Measurements from ENCODE around the gene GYPC. TPM values are rescaled to one million over a fixed set of nuclear protein-coding genes. Genes with fewer than 3 reads are reported as not detected.

Gene GYPC
- total and polyA plus RNA-seq, 2 of the 4 experiments (the other 2 are of a cell fraction): 53.4 to 96.3 TPM

DNA sequence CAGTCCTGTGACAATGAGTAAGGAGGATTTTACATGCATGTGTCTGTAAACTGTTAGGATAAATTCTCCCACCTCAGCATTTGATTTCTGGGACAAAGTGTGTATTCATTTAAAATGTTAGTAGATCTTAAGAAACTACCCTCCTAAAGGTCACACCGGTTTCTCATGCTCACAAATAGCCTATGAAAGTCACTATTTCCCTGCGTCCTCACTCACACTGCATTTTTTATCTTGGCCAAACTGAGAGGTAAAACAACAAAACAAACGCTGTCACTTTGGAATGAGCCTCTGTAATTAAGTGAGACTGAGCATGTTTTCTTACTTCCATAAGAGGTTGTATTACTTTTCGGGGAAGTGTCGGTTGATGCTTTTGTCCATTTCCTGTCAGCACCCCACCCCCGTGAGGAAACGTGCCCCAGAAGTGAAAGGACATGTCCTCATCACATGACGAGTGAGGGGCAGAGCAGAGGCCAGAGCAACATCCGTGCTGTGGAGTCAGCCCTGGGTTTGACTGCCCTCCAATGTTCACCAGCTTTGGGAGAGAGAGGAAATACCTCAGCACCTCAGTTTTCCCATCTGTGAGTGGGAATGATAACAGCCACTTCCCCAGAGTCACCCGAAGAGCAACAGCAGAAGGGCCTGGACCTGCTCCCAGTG lies 3.1 kb downstream of the GYPC start:
- H3K9ac ChIP-seq (ENCODE audit: low read depth, low read length): no peak overlapping the region; the same call in 1 of the 2 replicates

More for the DNA sequence above, 3.1 kb downstream of the GYPC start:
- POLR2A ChIA-PET (ENCODE audit: unreplicated experiment): no interaction called here
- BruUV-seq (replicated peaks): no TSS peak
- Histone ChIP-seq H3K4me2 (ENCODE audit: low read depth, low read length) (peak overlapping the region; percentile 24), H2BK5ac (ENCODE audit: low read depth, low read length, poor library complexity, severe bottlenecking) (peak overlapping the region; percentile 71), H3K18ac (ENCODE audit: low read depth, low read length) (peak overlapping the region; percentile 22), H2BK120ac (ENCODE audit: low read depth, low read length) (peak overlapping the region; percentile 82; the same call in 1 of the 2 replicates), H4K20me1 (ENCODE audit: insufficient read depth, low read length) (peaks cover 28% of the 10 kb centered on the region), H4K5ac (ENCODE audit: low read depth, low read length) (peak overlapping the region; percentile 36), H2BK20ac (ENCODE audit: low read depth, low read length) (peak overlapping the region; percentile 35; the same call in 1 of the 2 replicates), H3K36me3 (ENCODE audit: control insufficient read depth, insufficient read depth, low read length) (peaks cover 9% of the 10 kb centered on the region; the same call in 1 of the 2 replicates), H3K4ac (ENCODE audit: low read depth, low read length) (peak overlapping the region; percentile 67), H2AK5ac (ENCODE audit: low read depth, low read length) (peak overlapping the region; percentile 68), H3K9me1 (ENCODE audit: insufficient read depth, low read length) (peaks cover 7% of the 10 kb centered on the region; the same call in 1 of the 2 replicates), H3K4me3 (ENCODE audit: insufficient read depth, low read depth, low read length) (no peak overlapping the region), H3K27ac (ENCODE audit: insufficient read depth, low read length) (peak overlapping the region; percentile 77), H3K4me1 (ENCODE audit: control insufficient read depth, insufficient read depth, low read length) (peaks cover 20% of the 10 kb centered on the region), H3K23ac (ENCODE audit: low read depth, low read length) (peak overlapping the region; percentile 31; the same call in 1 of the 2 replicates), H3K27me3 (ENCODE audit: control insufficient read depth, insufficient read depth, low read length) (no peaks in the 10 kb centered on the region), H3K56ac (ENCODE audit: extremely low read depth, insufficient read depth, low read length) (peak overlapping the region; percentile 45), H3K14ac (replicated peaks; ENCODE audit: low read depth, low read length) (peak overlapping the region; percentile 6; the same call in 1 of the 2 replicates), H3K9me3 (ENCODE audit: control insufficient read depth, insufficient read depth, low read length) (no peaks in the 10 kb centered on the region), H4K91ac (ENCODE audit: insufficient read depth, low read depth, low read length) (peak overlapping the region; percentile 20), H3K79me1 (ENCODE audit: low read depth in 1 of 2, low read length in 2 of 2) (peaks cover 10 to 58% of the 10 kb centered on the region in 2 experiments), H2AK9ac (replicated peaks; ENCODE audit: low read depth, low read length, poor library complexity) (peak overlapping the region; percentile 49), H2AFZ (replicated peaks; ENCODE audit: low read length, poor library complexity) (peak overlapping the region; percentile 77), H4K8ac (ENCODE audit: low read depth in 2 of 2, low read length in 2 of 2) (peak overlapping the region; percentile 5 to 53; a peak in 3 of 4 replicates), H2BK15ac (ENCODE audit: low read depth, low read length) (peak overlapping the region; percentile 59; the same call in 2 of the 3 replicates)
- 67% methylated on average over 1 of the region's 10 CpGs; no CpG with 5 or more reads in 1 of the 2 experiments for WGBS, 2 experiments (ENCODE audit: extremely low coverage in 2 of 2, insufficient read length in 1 of 2)
- CTCF ChIA-PET: no interaction called here
- in situ Hi-C loops (cut with MboI; ENCODE audit: low sequenced_read_pairs): no loop called here
- intact Hi-C loops (cut with micrococcal nuclease): loop anchor here (1.0 to 10.0 kb wide), 5 partner anchors 42 to 448 kb away; partner anchors contain the start of gene BIN1
- ATAC-seq (ENCODE audit: low read depth) (no peak), DNase-seq (peak; percentile 73)
- dilution Hi-C loops (cut with HindIII; ENCODE audit: low sequenced_read_pairs, unreplicated experiment): no loop called here
- 0 out of 2 replicates have a peak, but pooled peaks have one; percentile 24 for TF ChIP-seq MAZ (IDR thresholded peaks at IDR 0.05; ENCODE audit: borderline replicate concordance, low read depth, low read length)
- no peak for TF ChIP-seq NFE2L2 (IDR thresholded peaks at IDR 0.05; ENCODE audit: low read depth, low read length)
- TF ChIP-seq RAD21 (IDR thresholded peaks at IDR 0.05; ENCODE audit: low read length): peak; percentile 27; the same call in 1 of the 2 replicates
- no peak for TF ChIP-seq MXI1 (IDR thresholded peaks at IDR 0.05; ENCODE audit: borderline replicate concordance, low read depth, low read length)
- peak; percentile 82 for TF ChIP-seq USF2 (IDR thresholded peaks at IDR 0.05; ENCODE audit: low read depth, low read length)
- peak; percentile 95 for TF ChIP-seq BHLHE40 (IDR thresholded peaks at IDR 0.05; ENCODE audit: low read depth, low read length)
